DMS 273 (cell line): Measurements from ENCODE around the gene ALMS1.
"Not testable (repeated sequence)": the region's sequence is repeated elsewhere in the genome, so short reads cannot be mapped to it uniquely, and the experiment has no call there.

Source experiments
- DNase-seq: peaks from one replicate; lab custom pipeline; 2025; ENCODE audit not compliant: unreplicated experiment; lab: John Stamatoyannopoulos, UW

The ALMS1 gene

GRCh38 chr2:73614997-73615396 lies 229.4 kb downstream of the ALMS1 start:
- DNase-seq = no peak

- DNase-seq = not testable (repeated sequence)
Measured at GRCh38 chr2:73619925-73620324, 234.3 kb downstream of the ALMS1 start.

- not testable (repeated sequence) for DNase-seq
Measured at GRCh38 chr2:73624036-73624435, 238.4 kb downstream of the ALMS1 start.

GRCh38 chr2:73624625-73625024 lies 239.0 kb downstream of the ALMS1 start:
- DNase-seq = peak; percentile 22

GRCh38 chr2:73626237-73626636 lies 240.6 kb downstream of the ALMS1 start:
- DNase-seq = not testable (repeated sequence)

- DNase-seq = not testable (repeated sequence)
Measured at GRCh38 chr2:73628493-73628892, 242.9 kb downstream of the ALMS1 start.

GRCh38 chr2:73630662-73631266 lies 245.1 kb downstream of the ALMS1 start:
- peak; percentile 36 for DNase-seq

GRCh38 chr2:73636977-73637376 lies 251.3 kb downstream of the ALMS1 start:
- not testable (repeated sequence) for DNase-seq

- no peak for DNase-seq
Measured at GRCh38 chr2:73638429-73638828, 252.8 kb downstream of the ALMS1 start.

GRCh38 chr2:73640511-73640911 lies 254.9 kb downstream of the ALMS1 start:
- no peak for DNase-seq

- DNase-seq = no peak
Measured at GRCh38 chr2:73640946-73641766, 255.5 kb downstream of the ALMS1 start.

- no peak for DNase-seq
Measured at GRCh38 chr2:73641767-73642062, 256.1 kb downstream of the ALMS1 start.

GRCh38 chr2:73642338-73643018 lies 256.8 kb downstream of the ALMS1 start, which contains the start of gene NAT8:
Gene NAT8, minus strand, starts transcription at chr2:73642422. Its CDS starts 794 bp downstream, at chr2:73641628.
- DNase-seq = no peak

GRCh38 chr2:73647690-73648089 lies 262.1 kb downstream of the ALMS1 start:
- DNase-seq = not testable (repeated sequence)

- DNase-seq = no peak
Measured at GRCh38 chr2:73651591-73652230, 266.1 kb downstream of the ALMS1 start.

- no peak for DNase-seq
Measured at GRCh38 chr2:73652348-73652747, 266.7 kb downstream of the ALMS1 start.

- no peak for DNase-seq
Measured at GRCh38 chr2:73654175-73654574, 268.5 kb downstream of the ALMS1 start.
